GM19023 (cell line): Measurements from ENCODE around the gene SEC14L2.
A peak's percentile ranks its signal among the peaks of the same experiment; 100 is the strongest.
"Not testable (repeated sequence)": the region's sequence is repeated elsewhere in the genome, so short reads cannot be mapped to it uniquely, and the experiment has no call there.

Experiments used
- ATAC-seq: cut with Tn5 transposase; IDR thresholded peaks from one replicate; pipeline ENCODE4 v1.9.1; 2021; ENCODE audit warnings: mild to moderate bottlenecking, moderate library complexity; ENCODE audit not compliant: unreplicated experiment

SEC14L2 gene

GRCh38 chr22:30402028-30402765, 5.4 kb downstream of the SEC14L2 start:
- ATAC-seq: no peak

GRCh38 chr22:30402766-30403104, 5.9 kb downstream of the SEC14L2 start:
- ATAC-seq: not testable (repeated sequence)

GRCh38 chr22:30404307-30404706, 7.5 kb downstream of the SEC14L2 start:
- ATAC-seq: no peak

GRCh38 chr22:30405731-30406130, 8.9 kb downstream of the SEC14L2 start:
- ATAC-seq: no peak

GRCh38 chr22:30406400-30406799, 9.6 kb downstream of the SEC14L2 start:
- no peak for ATAC-seq

GRCh38 chr22:30408388-30409102, 11.7 kb downstream of the SEC14L2 start:
- ATAC-seq: no peak

GRCh38 chr22:30411780-30412179, 15.0 kb downstream of the SEC14L2 start:
- no peak for ATAC-seq

GRCh38 chr22:30413001-30413400, 16.2 kb downstream of the SEC14L2 start:
- no peak for ATAC-seq

GRCh38 chr22:30413745-30414524, 17.1 kb downstream of the SEC14L2 start:
- no peak for ATAC-seq

GRCh38 chr22:30414525-30415047, 17.8 kb downstream of the SEC14L2 start:
- ATAC-seq: no peak

- ATAC-seq: no peak
Measured at GRCh38 chr22:30416403-30416802, 19.6 kb downstream of the SEC14L2 start.

GRCh38 chr22:30416837-30417236, 20.0 kb downstream of the SEC14L2 start:
- ATAC-seq: no peak

- ATAC-seq: no peak
Measured at GRCh38 chr22:30420347-30421125, 23.7 kb downstream of the SEC14L2 start.

- no peak for ATAC-seq
Measured at GRCh38 chr22:30421695-30422480, 25.1 kb downstream of the SEC14L2 start.

- ATAC-seq: no peak
Measured at GRCh38 chr22:30422481-30423300, 25.9 kb downstream of the SEC14L2 start.

- ATAC-seq: peak; percentile 34
Measured at GRCh38 chr22:30423301-30423958, 26.6 kb downstream of the SEC14L2 start.

- peak; percentile 86 for ATAC-seq
Measured at GRCh38 chr22:30423959-30424533, 27.2 kb downstream of the SEC14L2 start.
